ENCODE results near the gene UBE2R2.

- TF ChIP-seq REST (IDR thresholded peaks at IDR 0.05; ENCODE audit: insufficient read depth in 1 of 2, low read depth in 2 of 2, low read length in 2 of 2) (no peak), POLR2AphosphoS5 (IDR thresholded peaks at IDR 0.05; ENCODE audit: low read depth, low read length) (no peak), TAF1 (IDR thresholded peaks at IDR 0.05; ENCODE audit: borderline replicate concordance, insufficient read depth, low read length) (no peak), SIN3A (IDR thresholded peaks at IDR 0.05; ENCODE audit: borderline replicate concordance, insufficient read depth, low read length) (no peak), FOXP2 (optimal IDR thresholded peaks at IDR 0.05; ENCODE audit: borderline replicate concordance, extremely low read depth, extremely low read length, insufficient read depth) (no peak)
Measured at GRCh38 chr9:33791117-33791516, 25.8 kb upstream of the UBE2R2 start.
